SK-N-SH (cell line): ENCODE results near the gene SLC5A11. TPM values are rescaled to one million over a fixed set of nuclear protein-coding genes. Genes with fewer than 3 reads are reported as not detected.

ENCODE experiments used
- CTCF ChIA-PET: fragments of 300-600, 350-600 bp; formaldehyde crosslinking; extraction: SDS; loops from one replicate; lab custom pipeline; 2021; lab: Yijun Ruan, JAX
- POLR2A ChIA-PET: fragments of 350-600 bp; sonication (Branson Sonifier 250); formaldehyde crosslinking; extraction: SDS; loops from one replicate; lab custom pipeline; 2020; ENCODE audit warnings: antibody characterized with exemption, inconsistent platforms; lab: Yijun Ruan, JAX
- DNase-seq: peaks from one replicate; pipeline ENCODE4 v3.0.0; 2012
- H2AFZ ChIP-seq: fragments of 200-600 bp; sonication (generic); 2 replicates; pipeline ENCODE4 v1.8.1; 2016; ENCODE audit warnings: antibody characterized with exemption, mild to moderate bottlenecking, low read depth
- H3F3A ChIP-seq: fragments of 200-600 bp; sonication (generic); replicated peaks from 2 replicates; pipeline ENCODE3; 2016; ENCODE audit warnings: antibody characterized with exemption, mild to moderate bottlenecking; ENCODE audit not compliant: insufficient read depth
- H3K27ac ChIP-seq, 2 experiments: fragments of 200-500 bp in 1 of 2; fragments of 200-600 bp in 1 of 2; sonication (Bioruptor generic) in 1 of 2; sonication (generic), shearing (Covaris generic) in 1 of 2; 2 replicates each; pipeline versions ENCODE4 v1.5.1 to v1.6.1; 2014 to 2016; ENCODE audit warnings: low read depth in 2 of 2, inconsistent platforms in 1 of 2, low read length in 1 of 2, mild to moderate bottlenecking in 1 of 2, mixed read lengths in 1 of 2
- H3K27me3 ChIP-seq: fragments of 200-600 bp; sonication (generic), shearing (Covaris generic); 2 replicates; pipeline ENCODE4 v1.6.1; 2016; ENCODE audit warnings: mixed run types; ENCODE audit not compliant: insufficient read depth
- H3K36me3 ChIP-seq, 2 experiments: fragments of 200-500 bp in 1 of 2; fragments of 200-600 bp in 1 of 2; sonication (Bioruptor generic) in 1 of 2; sonication (generic) in 1 of 2; replicated peaks in 1 of 2; 2 replicates each; pipeline versions ENCODE3 to v1.5.1; 2014 to 2016; ENCODE audit warnings: low read length in 1 of 2, mild to moderate bottlenecking in 1 of 2; ENCODE audit not compliant: insufficient read depth in 2 of 2, control insufficient read depth in 1 of 2
- H3K4me1 ChIP-seq, 2 experiments: fragments of 200-500 bp in 1 of 2; fragments of 200-600 bp in 1 of 2; sonication (Bioruptor generic) in 1 of 2; sonication (generic), shearing (Covaris generic) in 1 of 2; 2 replicates each; pipeline versions ENCODE4 v1.5.1 to v1.6.1; 2014 to 2016; ENCODE audit warnings: low read depth in 1 of 2, low read length in 1 of 2, mixed run types in 1 of 2; ENCODE audit not compliant: insufficient read depth in 2 of 2, control insufficient read depth in 1 of 2
- H3K4me2 ChIP-seq: fragments of 200-600 bp; sonication (generic), shearing (Covaris generic); 2 replicates; pipeline ENCODE4 v1.6.1; 2017; ENCODE audit warnings: mixed run types
- H3K4me3 ChIP-seq, 2 experiments: fragments of 200-500 bp in 1 of 2; fragments of 200-600 bp in 1 of 2; sonication (Bioruptor generic) in 1 of 2; sonication (generic), shearing (Covaris generic) in 1 of 2; 2 replicates each; pipeline versions ENCODE4 v1.5.1 to v1.8.1; 2014 to 2016; ENCODE audit warnings: low read depth in 2 of 2, inconsistent platforms in 1 of 2, low read length in 1 of 2, mild to moderate bottlenecking in 1 of 2, mixed read lengths in 1 of 2, moderate library complexity in 1 of 2
- H3K79me2 ChIP-seq: fragments of 200-600 bp; sonication (generic); 2 replicates; pipeline ENCODE4 v1.8.1; 2017; ENCODE audit warnings: mild to moderate bottlenecking; ENCODE audit not compliant: insufficient read depth
- H3K9ac ChIP-seq: fragments of 200-600 bp; sonication (generic); 2 replicates; pipeline ENCODE4 v1.6.1; 2017; ENCODE audit warnings: mixed run types
- H3K9me2 ChIP-seq: fragments of 200-600 bp; sonication (generic); 2 replicates; pipeline ENCODE4 v1.6.1; 2017; ENCODE audit warnings: mixed run types
- H3K9me3 ChIP-seq: fragments of 200-600 bp; sonication (generic); 2 replicates; pipeline ENCODE4 v1.6.1; 2017; ENCODE audit warnings: mixed run types, mild to moderate bottlenecking, moderate library complexity
- H4K20me1 ChIP-seq: fragments of 200-600 bp; sonication (generic); 2 replicates; pipeline ENCODE4 v1.6.1; 2017; ENCODE audit warnings: mild to moderate bottlenecking, mixed run types; ENCODE audit not compliant: insufficient read depth
- CHD2 ChIP-seq: fragments of 150-350 bp; IDR thresholded peaks from 2 replicates; pipeline ENCODE4 v1.6.1; 2018; ENCODE audit warnings: low read length; ENCODE audit not compliant: partially characterized antibody
- CTCF ChIP-seq: fragments of 200-600 bp; sonication (generic); IDR thresholded peaks from 2 replicates; pipeline ENCODE4 v1.6.1; 2017; ENCODE audit warnings: antibody characterized with exemption, mild to moderate bottlenecking, moderate library complexity
- EZH2phosphoT487 ChIP-seq: fragments of 200-600 bp; sonication (generic); IDR thresholded peaks from 2 replicates; pipeline ENCODE4 v1.6.1; 2017; ENCODE audit warnings: low read depth, mixed run types, mild to moderate bottlenecking, antibody characterized with exemption, moderate library complexity, borderline replicate concordance
- FOXM1 ChIP-seq: IDR thresholded peaks from 2 replicates; pipeline ENCODE4 v1.4.0; 2012; ENCODE audit warnings: low read depth, mild to moderate bottlenecking
- GABPA ChIP-seq: IDR thresholded peaks from 2 replicates; pipeline ENCODE4 v1.4.0; 2012; ENCODE audit warnings: low read depth, mild to moderate bottlenecking
- GATA2 ChIP-seq: sonication (generic); formaldehyde crosslinking; IDR thresholded peaks from 2 replicates; pipeline ENCODE4 v1.5.0; 2020; ENCODE audit warnings: mild to moderate bottlenecking, missing genetic modification reagents
- IRF3 ChIP-seq: fragments of 150-350 bp; IDR thresholded peaks from 2 replicates; pipeline ENCODE4 v1.6.1; 2016; ENCODE audit warnings: mild to moderate bottlenecking, low read depth, low read length
- MEF2A ChIP-seq: IDR thresholded peaks from 2 replicates; pipeline ENCODE4 v1.4.0; 2012; ENCODE audit warnings: low read depth, borderline replicate concordance
- MXI1 ChIP-seq: IDR thresholded peaks from 2 replicates; pipeline ENCODE4 v1.6.1; 2012; ENCODE audit warnings: mild to moderate bottlenecking, low read depth, low read length, improper control_type of control experiment
- NFIC ChIP-seq: IDR thresholded peaks from 2 replicates; pipeline ENCODE4 v1.4.0; 2012; ENCODE audit warnings: borderline replicate concordance
- NRF1 ChIP-seq: IDR thresholded peaks from 2 replicates; pipeline ENCODE4 v1.6.1; 2012; ENCODE audit warnings: low read depth, mild to moderate bottlenecking, low read length
- POLR2AphosphoS5 ChIP-seq: IDR thresholded peaks from 2 replicates; pipeline ENCODE4 v1.6.1; 2012; ENCODE audit warnings: low read depth, low read length
- RAD21 ChIP-seq: IDR thresholded peaks from 2 replicates; pipeline ENCODE4 v1.6.1; 2012; ENCODE audit warnings: mild to moderate bottlenecking, low read length
- RCOR1 ChIP-seq: fragments of 150-350 bp; IDR thresholded peaks from 2 replicates; pipeline ENCODE4 v1.6.1; 2017; ENCODE audit warnings: antibody characterized with exemption, low read length
- RXRA ChIP-seq: IDR thresholded peaks from 2 replicates; pipeline ENCODE4 v1.4.0; 2012; ENCODE audit warnings: low read depth, mild to moderate bottlenecking, borderline replicate concordance
- SMC3 ChIP-seq: IDR thresholded peaks from 2 replicates; pipeline ENCODE4 v1.6.1; 2012; ENCODE audit warnings: low read depth, low read length, improper control_type of control experiment
- TCF12 ChIP-seq: IDR thresholded peaks from 2 replicates; pipeline ENCODE4 v1.4.0; 2012
- TEAD4 ChIP-seq: IDR thresholded peaks from 2 replicates; pipeline ENCODE4 v1.4.0; 2012; ENCODE audit warnings: mild to moderate bottlenecking, borderline replicate concordance; ENCODE audit not compliant: insufficient read depth
- USF2 ChIP-seq: fragments of 150-350 bp; IDR thresholded peaks from 2 replicates; pipeline ENCODE4 v1.6.1; 2017; ENCODE audit warnings: antibody characterized with exemption, low read length, low read depth, borderline replicate concordance
- YY1 ChIP-seq: IDR thresholded peaks from 2 replicates; pipeline ENCODE4 v1.4.0; 2012; ENCODE audit warnings: low read depth, mild to moderate bottlenecking
- ZBTB33 ChIP-seq: IDR thresholded peaks from 2 replicates; pipeline ENCODE4 v1.4.0; 2012; ENCODE audit warnings: low read depth, borderline replicate concordance
- WGBS: methylation state at CpG from one replicate; pipeline ENCODE4 v1.1.6; 2017; ENCODE audit warnings: low lambda C conversion rate; 5-methylcytosine and 5-hydroxymethylcytosine counted together
- polyA plus RNA-seq, 3 experiments: library from polyadenylated mRNA; depleted of rRNA; stranded (reverse); fragments of >200 nt; gene quantifications; 2 replicates each; pipeline ENCODE4 v1.2.3, GENCODE V29; 2012

The SLC5A11 gene
- polyA plus RNA-seq, 1 of the 3 experiments (the other 2 are of a cell fraction), result not detected

- no peak overlapping the region for H3K4me2 ChIP-seq
- H3K27me3 ChIP-seq, result no peaks in the 10 kb centered on the region
- no peaks in the 10 kb centered on the region for H3K9me3 ChIP-seq
- H3K79me2 ChIP-seq, result no peaks in the 10 kb centered on the region
- ChIA-PET CTCF (interaction anchor here (0.6 to 1.5 kb wide), 3 partner anchors 10 to 398 kb away, joined by 3 to 5 read pairs (median 3); no protein-coding TSS in a partner anchor), POLR2A (no interaction called here)
- no peak overlapping the region for H3K9ac ChIP-seq
- H3K36me3 ChIP-seq, result peaks cover 6 to 9% of the 10 kb centered on the region in 2 experiments
- no peak overlapping the region for H3K4me3 ChIP-seq
- H3K4me1 ChIP-seq, result no peaks in the 10 kb centered on the region
- H3F3A ChIP-seq, result no peaks in the 10 kb centered on the region
- no peak overlapping the region for H2AFZ ChIP-seq
- H4K20me1 ChIP-seq, result no peaks in the 10 kb centered on the region
- TF ChIP-seq FOXM1 (no peak), IRF3 (no peak), GATA2 (CRISPR knock-in tag) (no peak), TCF12 (no peak), CHD2 (no peak), USF2 (no peak), NRF1 (no peak), YY1 (no peak), MEF2A (no peak), GABPA (no peak), EZH2phosphoT487 (no peak), POLR2AphosphoS5 (no peak), CTCF (no peak), RCOR1 (no peak), RXRA (no peak)
- no peak for DNase-seq
- no peaks in the 10 kb centered on the region for H3K9me2 ChIP-seq
- 96% methylated on average over 2 of the region's 2 CpGs for WGBS
- H3K27ac ChIP-seq, result no peak overlapping the region
Measured at GRCh38 chr16:24915019-24915418, 69.3 kb downstream of the SLC5A11 start.

- H3K4me1 ChIP-seq, result no peaks in the 10 kb centered on the region
- H3K79me2 ChIP-seq, result no peaks in the 10 kb centered on the region
- H3K27me3 ChIP-seq, result no peaks in the 10 kb centered on the region
- ChIA-PET POLR2A (no interaction called here), CTCF (interaction anchor here (0.6 to 1.5 kb wide), 4 partner anchors 10 to 399 kb away, joined by 3 to 5 read pairs (median 3); no protein-coding TSS in a partner anchor)
- H3K4me2 ChIP-seq, result no peak overlapping the region
- no peak overlapping the region for H3K9ac ChIP-seq
- H3F3A ChIP-seq, result no peaks in the 10 kb centered on the region
- H3K4me3 ChIP-seq, result no peak overlapping the region
- no peak overlapping the region for H3K27ac ChIP-seq
- no peaks in the 10 kb centered on the region for H3K9me2 ChIP-seq
- H2AFZ ChIP-seq, result no peak overlapping the region
- no peaks in the 10 kb centered on the region for H3K9me3 ChIP-seq
- TF ChIP-seq RXRA (no peak), NFIC (no peak), GATA2 (CRISPR knock-in tag) (no peak), MXI1 (no peak), RAD21 (no peak), SMC3 (no peak), TCF12 (no peak), MEF2A (no peak), ZBTB33 (no peak), EZH2phosphoT487 (no peak), TEAD4 (no peak)
- H3K36me3 ChIP-seq, result peaks cover 6 to 12% of the 10 kb centered on the region in 2 experiments
- H4K20me1 ChIP-seq, result no peaks in the 10 kb centered on the region
- DNase-seq, result no peak
- 87% methylated on average over 6 of the region's 8 CpGs for WGBS
Measured at GRCh38 chr16:24915576-24915975, 69.8 kb downstream of the SLC5A11 start.
